Prostate gland (tissue), 2 donors: ENCODE data around the gene ATRN. TPM values are rescaled to one million over a fixed set of nuclear protein-coding genes. Genes with fewer than 3 reads are reported as not detected.

Source experiments
- DNase-seq: peaks from one replicate; pipeline ENCODE4 v3.0.0-alpha.2; 2019; ENCODE audit warnings: low spot score
- H3K27ac ChIP-seq, 2 donors: fragments of 200-600 bp; sonication (generic); 2 replicates each; pipeline ENCODE4 v1.5.1; 2017 to 2019
- H3K27me3 ChIP-seq: fragments of 200-600 bp; sonication (generic); replicated peaks from 2 replicates; pipeline ENCODE4 v1.5.1; 2019; ENCODE audit not compliant: insufficient read depth
- H3K36me3 ChIP-seq, 2 donors: fragments of 200-600 bp; sonication (generic); 1 replicate in 1 of 2; 2 replicates in 1 of 2; pipeline versions ENCODE4 v1.5.1 to v1.8.1; 2017 to 2019
- H3K4me1 ChIP-seq: fragments of 200-600 bp; sonication (generic); replicated peaks from 2 replicates; pipeline ENCODE4 v1.5.1; 2019
- H3K4me3 ChIP-seq, 2 donors: fragments of 200-600 bp; sonication (generic); 2 replicates each; pipeline ENCODE4 v1.5.1; 2017 to 2019
- H3K9me3 ChIP-seq: fragments of 200-600 bp; sonication (generic); 2 replicates; pipeline ENCODE4 v1.5.1; 2017
- POLR2A ChIP-seq: fragments of 450-650 bp; IDR thresholded peaks from one replicate; pipeline ENCODE4 v1.6.1; 2016; ENCODE audit warnings: antibody characterized with exemption, mild to moderate bottlenecking
- POLR2AphosphoS5 ChIP-seq: sonication (generic); formaldehyde crosslinking; IDR thresholded peaks from one replicate; pipeline ENCODE4 v1.6.1; 2017; ENCODE audit warnings: antibody characterized with exemption
- WGBS: methylation state at CpG from one replicate; pipeline ENCODE4 v1.1.5; 2018; 5-methylcytosine and 5-hydroxymethylcytosine counted together
- intact Hi-C: fragments of 100-400 bp; cut with DNase I; formaldehyde crosslinking; loops from one replicate; pipeline ENCODE4 v1.14.2; 2022
- total RNA-seq, 2 donors: library from RNA; depleted of rRNA; stranded (reverse); fragments of >200 nt; gene quantifications; one replicate each; pipeline ENCODE4 v1.1.0, GENCODE V29; 2016
- TF ChIP-seq, protein P1 (sequence below), 4 experiments: fragments of 200-600 bp in 2 of 4; fragments of 450-650 bp in 2 of 4; sonication (generic) in 2 of 4; IDR thresholded peaks; 1 replicate in 3 of 4; 2 replicates in 1 of 4; pipeline ENCODE4 v1.5.1; 2016 to 2019; ENCODE audit warnings: antibody characterized with exemption in 4 of 4, mild to moderate bottlenecking in 2 of 4, moderate library complexity in 2 of 4

ATRN gene
- total RNA-seq, 2 donors from 2014 or later, result 34.6 to 38.1 TPM

DNA sequence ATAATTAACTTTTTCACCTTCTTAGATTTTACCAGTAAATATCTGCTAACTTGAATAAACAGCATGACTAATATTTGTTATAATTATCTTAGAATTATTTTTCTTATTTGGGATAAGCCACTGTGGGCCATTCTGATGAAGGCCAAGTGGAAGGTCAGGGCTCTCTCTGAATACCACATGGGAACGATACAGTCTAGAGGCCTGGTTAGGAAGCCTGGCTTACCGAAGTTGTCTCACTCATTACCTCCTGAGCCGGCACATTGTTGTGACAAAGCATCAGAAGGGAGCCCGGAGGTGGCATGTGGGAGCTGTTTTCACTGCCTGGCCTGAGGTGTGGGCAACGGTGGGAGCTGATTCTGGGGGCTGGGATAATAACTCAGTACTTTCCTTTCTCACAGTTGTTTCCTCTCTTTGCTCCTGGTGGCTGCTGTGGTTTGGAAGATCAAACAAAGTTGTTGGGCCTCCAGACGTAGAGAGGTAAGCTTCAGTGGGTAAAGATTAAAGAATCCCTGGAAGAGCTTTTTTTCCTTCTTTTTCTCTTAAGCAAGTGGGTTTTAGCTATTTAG lies 163.2 kb downstream of the ATRN start:
- Histone ChIP-seq H3K27me3 (no peaks in the 10 kb centered on the region), H3K4me3 (no peak overlapping the region), H3K4me1 (no peaks in the 10 kb centered on the region), H3K36me3 (no peaks in the 10 kb centered on the region), H3K27ac (no peak overlapping the region), H3K9me3 (no peaks in the 10 kb centered on the region)
- TF ChIP-seq POLR2AphosphoS5 (no peak), POLR2A (no peak)
- TF ChIP-seq, protein P1, sequence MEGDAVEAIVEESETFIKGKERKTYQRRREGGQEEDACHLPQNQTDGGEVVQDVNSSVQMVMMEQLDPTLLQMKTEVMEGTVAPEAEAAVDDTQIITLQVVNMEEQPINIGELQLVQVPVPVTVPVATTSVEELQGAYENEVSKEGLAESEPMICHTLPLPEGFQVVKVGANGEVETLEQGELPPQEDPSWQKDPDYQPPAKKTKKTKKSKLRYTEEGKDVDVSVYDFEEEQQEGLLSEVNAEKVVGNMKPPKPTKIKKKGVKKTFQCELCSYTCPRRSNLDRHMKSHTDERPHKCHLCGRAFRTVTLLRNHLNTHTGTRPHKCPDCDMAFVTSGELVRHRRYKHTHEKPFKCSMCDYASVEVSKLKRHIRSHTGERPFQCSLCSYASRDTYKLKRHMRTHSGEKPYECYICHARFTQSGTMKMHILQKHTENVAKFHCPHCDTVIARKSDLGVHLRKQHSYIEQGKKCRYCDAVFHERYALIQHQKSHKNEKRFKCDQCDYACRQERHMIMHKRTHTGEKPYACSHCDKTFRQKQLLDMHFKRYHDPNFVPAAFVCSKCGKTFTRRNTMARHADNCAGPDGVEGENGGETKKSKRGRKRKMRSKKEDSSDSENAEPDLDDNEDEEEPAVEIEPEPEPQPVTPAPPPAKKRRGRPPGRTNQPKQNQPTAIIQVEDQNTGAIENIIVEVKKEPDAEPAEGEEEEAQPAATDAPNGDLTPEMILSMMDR (IDR thresholded peaks at IDR 0.05), result no peak
- DNase-seq, result no peak
- intact Hi-C loops, result loop anchor here (10.0 kb wide), 1 partner anchor 69 kb away; no protein-coding TSS in a partner anchor
- WGBS, result 62% methylated on average over 6 of the region's 6 CpGs

DNA sequence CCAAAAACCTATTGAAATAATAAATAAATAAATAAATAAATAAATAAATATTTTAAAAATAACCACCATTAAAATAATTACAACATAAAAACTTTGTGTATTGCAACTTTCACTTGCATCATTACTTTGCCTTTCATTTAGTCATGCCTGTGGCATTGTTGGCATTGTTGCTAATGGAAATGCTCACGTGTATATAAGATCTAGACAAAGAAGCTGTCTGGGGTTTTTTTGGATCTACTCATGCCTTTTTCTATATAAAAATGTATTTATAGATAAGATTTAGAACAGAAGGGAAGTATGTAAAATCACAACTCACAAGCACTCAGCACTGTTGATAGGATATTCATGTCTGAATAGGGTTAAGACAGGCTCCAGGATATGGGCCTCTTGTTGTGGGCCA lies 164.5 kb downstream of the ATRN start:
- 98% methylated on average over 1 of the region's 1 CpG for WGBS
- Histone ChIP-seq H3K36me3 (no peaks in the 10 kb centered on the region), H3K27ac (no peak overlapping the region), H3K4me1 (no peaks in the 10 kb centered on the region), H3K27me3 (no peaks in the 10 kb centered on the region), H3K4me3 (no peak overlapping the region), H3K9me3 (no peaks in the 10 kb centered on the region)
- intact Hi-C loops, result loop anchor here (10.0 kb wide), 1 partner anchor 71 kb away; no protein-coding TSS in a partner anchor
- TF ChIP-seq, protein P1 (IDR thresholded peaks at IDR 0.05), result no peak
- TF ChIP-seq POLR2A (no peak), POLR2AphosphoS5 (no peak)
- DNase-seq, result no peak

DNA sequence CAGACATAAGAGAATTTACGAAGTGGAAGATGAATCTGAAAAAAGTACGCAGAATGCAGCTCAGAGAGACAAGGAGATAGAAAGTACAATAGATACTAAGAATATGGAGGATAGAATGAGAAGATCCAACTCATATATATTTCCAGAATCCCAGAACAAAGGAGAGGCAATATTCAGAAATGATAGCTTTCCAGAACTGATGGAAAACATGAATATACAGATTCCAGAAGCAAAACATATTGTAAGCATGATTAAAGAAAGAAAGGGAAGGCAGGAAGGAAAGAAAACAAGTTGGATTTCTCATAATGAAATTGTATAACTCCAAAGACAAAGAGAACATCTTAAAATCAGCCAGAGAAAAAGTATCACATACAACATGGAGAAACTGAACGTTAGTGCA lies 169.4 kb downstream of the ATRN start:
- intact Hi-C loops, result no loop called here
- 82% methylated on average over 3 of the region's 3 CpGs for WGBS
- DNase-seq, result no peak
- H3K4me3 ChIP-seq, result no peak overlapping the region
- no peaks in the 10 kb centered on the region for H3K27me3 ChIP-seq
- TF ChIP-seq POLR2A, result no peak
- TF ChIP-seq, protein P1 (IDR thresholded peaks at IDR 0.05), result no peak
- TF ChIP-seq POLR2AphosphoS5, result no peak
- no peaks in the 10 kb centered on the region for H3K4me1 ChIP-seq
- H3K36me3 ChIP-seq, result no peaks in the 10 kb centered on the region
- H3K27ac ChIP-seq, result no peak overlapping the region
- no peaks in the 10 kb centered on the region for H3K9me3 ChIP-seq

DNA sequence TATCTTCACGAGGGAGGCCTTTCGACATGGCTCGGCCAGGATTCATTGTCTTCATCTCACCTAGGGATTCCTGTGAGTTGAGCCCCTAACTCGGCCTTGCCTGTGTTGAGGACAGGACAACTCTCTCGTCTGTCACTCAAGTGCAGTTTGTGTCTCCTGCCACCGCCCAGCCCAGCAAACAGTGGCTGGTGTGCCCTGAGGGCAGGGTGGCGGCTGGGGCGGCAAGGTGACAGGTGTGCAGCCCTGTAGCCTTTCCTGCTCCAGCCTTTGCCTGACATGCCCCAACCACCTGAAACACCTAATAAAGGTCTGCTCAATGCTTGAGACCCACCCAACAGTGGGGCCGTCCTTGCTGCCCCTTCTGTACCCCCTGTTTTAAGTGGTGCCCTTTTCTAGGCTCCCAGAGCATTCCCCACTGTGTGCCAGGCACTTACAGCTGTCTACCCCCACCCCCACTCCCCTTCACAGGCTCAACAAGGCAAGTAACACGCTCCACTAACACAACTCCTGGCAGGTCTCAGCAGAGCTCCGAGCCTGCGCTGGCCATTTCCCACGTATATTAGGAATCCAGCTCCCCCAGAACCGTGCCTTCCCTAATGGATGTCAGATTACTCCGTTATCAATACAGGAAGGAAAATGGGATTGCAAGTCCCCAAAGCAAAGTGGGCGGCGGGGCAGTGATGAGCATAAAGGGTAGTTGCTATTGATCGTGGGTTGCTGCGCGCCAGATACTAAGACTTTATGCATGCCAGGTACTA lies 174.7 kb downstream of the ATRN start:
- DNase-seq, result no peak
- no peak overlapping the region for H3K4me3 ChIP-seq
- no peak for TF ChIP-seq POLR2AphosphoS5
- TF ChIP-seq, protein P1 (IDR thresholded peaks at IDR 0.05), result no peak
- no peaks in the 10 kb centered on the region for H3K4me1 ChIP-seq
- H3K27ac ChIP-seq, result no peak overlapping the region
- intact Hi-C loops, result no loop called here
- 88% methylated on average over 20 of the region's 20 CpGs for WGBS
- H3K27me3 ChIP-seq, result no peaks in the 10 kb centered on the region
- H3K9me3 ChIP-seq, result no peaks in the 10 kb centered on the region
- H3K36me3 ChIP-seq, result no peaks in the 10 kb centered on the region

DNA sequence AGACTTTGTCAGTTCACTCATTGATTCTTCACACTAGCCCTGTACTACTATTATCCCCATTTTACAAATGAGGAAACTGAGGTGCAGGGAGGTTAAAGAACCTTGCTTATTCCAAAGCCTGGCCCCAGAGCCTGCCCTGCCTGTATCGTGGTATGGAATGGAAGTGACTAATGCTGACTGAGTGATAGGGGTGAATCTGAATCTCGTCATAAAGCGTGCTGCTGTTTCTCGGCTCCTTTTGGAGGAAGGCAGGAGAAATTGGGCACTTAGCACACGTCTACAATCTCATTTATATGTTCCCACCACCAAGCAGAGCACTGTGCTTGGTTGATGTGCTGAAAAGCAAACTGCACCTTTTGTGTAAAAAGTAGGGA lies 175.2 kb downstream of the ATRN start:
- Histone ChIP-seq H3K27me3 (no peaks in the 10 kb centered on the region), H3K36me3 (no peaks in the 10 kb centered on the region), H3K9me3 (no peaks in the 10 kb centered on the region), H3K27ac (no peak overlapping the region), H3K4me3 (no peak overlapping the region), H3K4me1 (no peaks in the 10 kb centered on the region)
- DNase-seq, result no peak
- TF ChIP-seq, protein P1 (IDR thresholded peaks at IDR 0.05), result no peak
- TF ChIP-seq POLR2A (no peak), POLR2AphosphoS5 (no peak)
- 89% methylated on average over 5 of the region's 5 CpGs for WGBS
- intact Hi-C loops, result no loop called here
